Measurements from ENCODE around the gene SIRT5.

SIRT5 gene

GRCh38 chr6:13554929-13555333 is 19.5 kb upstream of the SIRT5 start:
- DNase-seq = no peak

- DNase-seq = no peak
These were observed 16.6 kb upstream of the SIRT5 start for GRCh38 chr6:13557841-13558240.

- DNase-seq = no peak
These were observed 15.7 kb upstream of the SIRT5 start for GRCh38 chr6:13558718-13559117.

- DNase-seq = no peak
These were observed 15.2 kb upstream of the SIRT5 start for GRCh38 chr6:13559251-13559650.

- no peak for DNase-seq
These were observed 14.3 kb upstream of the SIRT5 start for GRCh38 chr6:13559968-13560650.

- no peak for DNase-seq
These were observed 13.8 kb upstream of the SIRT5 start for GRCh38 chr6:13560651-13561044.

GRCh38 chr6:13561624-13562267 is 12.7 kb upstream of the SIRT5 start:
- DNase-seq = no peak

- no peak for DNase-seq
These were observed 11.4 kb upstream of the SIRT5 start for GRCh38 chr6:13563009-13563408.

GRCh38 chr6:13565921-13566320 is 8.5 kb upstream of the SIRT5 start:
- no peak for DNase-seq

GRCh38 chr6:13566500-13566899 is 7.9 kb upstream of the SIRT5 start:
- no peak for DNase-seq

GRCh38 chr6:13568970-13569369 is 5.4 kb upstream of the SIRT5 start:
- no peak for DNase-seq

- DNase-seq = no peak
These were observed 2.2 kb upstream of the SIRT5 start for GRCh38 chr6:13572240-13572639.

GRCh38 chr6:13572951-13573654 is 1.3 kb upstream of the SIRT5 start:
- no peak for DNase-seq

GRCh38 chr6:13573669-13574110 is 711 bp upstream of the SIRT5 start:
- no peak for DNase-seq

- peak; percentile 92 for DNase-seq
These were observed 241 bp upstream of the SIRT5 start for GRCh38 chr6:13574149-13574570.

- DNase-seq = no peak
These were observed 975 bp downstream of the SIRT5 start for GRCh38 chr6:13575377-13575775.

GRCh38 chr6:13576017-13576416 is 1.6 kb downstream of the SIRT5 start:
- no peak for DNase-seq

- no peak for DNase-seq
These were observed 3.5 kb downstream of the SIRT5 start for GRCh38 chr6:13577926-13578325.

- no peak for DNase-seq
These were observed 5.5 kb downstream of the SIRT5 start for GRCh38 chr6:13579911-13580310.

- DNase-seq = no peak
These were observed 7.4 kb downstream of the SIRT5 start for GRCh38 chr6:13581700-13582229.

- no peak for DNase-seq
These were observed 12.5 kb downstream of the SIRT5 start for GRCh38 chr6:13586603-13587542.

GRCh38 chr6:13589801-13590200 is 15.4 kb downstream of the SIRT5 start:
- DNase-seq = no peak
